ENCODE measurements around the gene PDE12. TPM values are rescaled to one million over a fixed set of nuclear protein-coding genes. Genes with fewer than 3 reads are reported as not detected.
"Not testable (repeated sequence)": the region's sequence is repeated elsewhere in the genome, so short reads cannot be mapped to it uniquely, and the experiment has no call there.

PDE12 gene
- total RNA-seq, 2 donors from 2014 or later, result 19.8 to 24.6 TPM

DNA sequence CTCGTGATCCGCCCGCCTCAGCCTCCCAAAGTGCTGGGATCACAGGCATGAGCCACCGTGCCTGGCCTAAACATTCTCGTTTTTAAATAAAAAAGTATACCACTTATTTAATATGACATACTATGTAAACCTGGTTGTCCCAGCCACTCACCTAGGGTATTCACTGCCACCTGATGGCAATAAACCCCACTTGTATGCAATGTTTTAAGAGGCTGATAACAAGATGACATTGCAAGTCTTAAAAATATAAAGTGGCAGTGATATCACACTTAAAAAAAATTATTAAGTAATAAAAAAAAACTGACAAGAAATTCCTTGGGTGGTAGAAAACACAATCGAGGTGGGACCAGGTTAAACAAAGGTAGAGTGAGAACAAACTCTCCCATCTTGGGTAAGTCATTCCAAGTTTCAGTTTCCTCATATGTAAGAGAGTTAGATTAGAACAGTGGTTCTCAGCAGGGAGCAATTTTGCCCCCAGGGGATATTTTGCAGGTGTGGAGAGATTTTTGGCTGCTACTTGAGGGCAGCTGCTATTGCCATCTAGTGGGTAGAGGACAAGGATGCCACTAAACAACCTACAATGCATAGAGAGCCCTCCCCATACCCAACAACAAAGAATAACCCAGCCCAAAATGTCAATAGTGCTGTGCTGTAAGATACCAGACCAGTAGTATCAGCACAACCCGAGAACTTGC is 26.5 kb downstream of the PDE12 start:
- ATAC-seq (peak; percentile 72), DNase-seq (no peak)
- intact Hi-C loops (cut with DNase I, micrococcal nuclease), result no loop called here

DNA sequence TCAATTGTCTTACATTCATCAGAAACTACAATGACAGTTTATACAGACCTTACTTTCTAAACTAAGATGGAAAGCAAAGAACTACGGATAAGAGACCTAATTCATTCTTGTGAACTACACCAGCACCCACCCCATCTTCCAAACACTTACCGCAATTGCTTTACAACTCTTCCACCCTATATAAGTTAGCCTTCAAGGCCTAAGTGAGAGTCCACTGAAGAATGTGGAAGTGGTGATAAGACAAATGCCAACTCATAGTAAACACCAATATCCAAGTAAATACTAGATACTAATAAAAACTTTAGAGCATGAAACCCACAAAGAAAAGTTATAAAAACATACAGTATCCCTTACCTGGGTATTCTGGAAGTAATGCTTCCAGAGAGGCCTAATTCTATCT is 27.5 kb downstream of the PDE12 start:
- ATAC-seq, result peak; percentile 77
- intact Hi-C loops (cut with DNase I, micrococcal nuclease), result no loop called here
- DNase-seq, result no peak

- DNase-seq, result no peak
- no peak for ATAC-seq
- intact Hi-C loops (cut with DNase I, micrococcal nuclease), result no loop called here
Observed at GRCh38 chr3:57586778-57587177, 30.7 kb downstream of the PDE12 start.

- ATAC-seq (no peak), DNase-seq (no peak)
- intact Hi-C loops (cut with DNase I, micrococcal nuclease), result no loop called here
Observed at GRCh38 chr3:57587905-57588304, 31.8 kb downstream of the PDE12 start.

DNA sequence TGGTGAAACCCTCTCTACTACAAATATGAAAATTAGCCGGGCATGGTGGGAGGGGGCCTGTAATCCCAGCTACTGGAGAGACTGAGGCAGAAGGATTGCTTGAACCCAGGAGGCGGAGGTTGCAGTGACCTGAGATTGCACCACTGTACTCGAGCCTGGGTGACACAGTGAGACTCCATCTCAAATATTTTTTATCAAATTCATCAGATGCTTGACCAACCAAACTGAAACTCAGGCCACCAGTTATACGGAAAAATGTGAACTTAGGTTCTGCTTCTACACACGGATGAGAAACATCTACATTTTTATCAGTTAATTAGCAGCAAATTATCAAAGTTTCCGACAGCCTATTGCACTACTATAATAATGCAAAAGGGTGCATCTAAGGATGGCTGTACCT is 36.2 kb downstream of the PDE12 start:
- DNase-seq (no peak), ATAC-seq (no peak)
- intact Hi-C loops (cut with DNase I, micrococcal nuclease), result no loop called here

- DNase-seq (no peak), ATAC-seq (no peak)
- intact Hi-C loops (cut with DNase I, micrococcal nuclease), result no loop called here
Observed at GRCh38 chr3:57594144-57594543, 38.1 kb downstream of the PDE12 start.

DNA sequence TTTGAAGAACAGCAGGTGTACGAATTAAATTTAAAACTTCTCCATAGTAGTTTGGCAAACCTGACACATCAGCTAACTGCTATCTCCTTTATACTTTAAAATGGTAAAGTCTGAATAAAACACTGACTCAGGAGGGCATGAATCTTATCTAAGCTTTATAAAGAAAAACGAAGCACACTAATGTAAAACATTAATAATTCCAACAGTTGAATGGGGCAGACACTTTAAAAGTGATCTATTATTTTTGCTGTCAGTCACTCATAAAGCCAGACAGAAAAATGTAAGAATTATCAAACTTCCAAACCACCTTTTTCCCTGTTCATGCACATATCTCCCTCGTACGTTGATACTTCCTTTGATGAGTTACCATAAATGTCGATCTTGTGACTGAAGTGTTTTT is 38.5 kb downstream of the PDE12 start:
- DNase-seq (no peak), ATAC-seq (no peak)
- intact Hi-C loops (cut with DNase I, micrococcal nuclease), result no loop called here

- intact Hi-C loops (cut with DNase I, micrococcal nuclease), result no loop called here
- DNase-seq (peak; percentile 76 to 84), ATAC-seq (peak; percentile 61)
Observed at GRCh38 chr3:57596495-57597126, 40.5 kb downstream of the PDE12 start.

GRCh38 chr3:57597127-57597923 is 41.3 kb downstream of the PDE12 start, which contains the start of gene ARF4:
Gene ARF4, minus strand, starts transcription at chr3:57597344. Its CDS starts 204 bp downstream, at chr3:57597140.
- peak; percentile 84 for ATAC-seq
- peak; percentile 99 for DNase-seq
- intact Hi-C loops (cut with DNase I, micrococcal nuclease), result no loop called here

DNA sequence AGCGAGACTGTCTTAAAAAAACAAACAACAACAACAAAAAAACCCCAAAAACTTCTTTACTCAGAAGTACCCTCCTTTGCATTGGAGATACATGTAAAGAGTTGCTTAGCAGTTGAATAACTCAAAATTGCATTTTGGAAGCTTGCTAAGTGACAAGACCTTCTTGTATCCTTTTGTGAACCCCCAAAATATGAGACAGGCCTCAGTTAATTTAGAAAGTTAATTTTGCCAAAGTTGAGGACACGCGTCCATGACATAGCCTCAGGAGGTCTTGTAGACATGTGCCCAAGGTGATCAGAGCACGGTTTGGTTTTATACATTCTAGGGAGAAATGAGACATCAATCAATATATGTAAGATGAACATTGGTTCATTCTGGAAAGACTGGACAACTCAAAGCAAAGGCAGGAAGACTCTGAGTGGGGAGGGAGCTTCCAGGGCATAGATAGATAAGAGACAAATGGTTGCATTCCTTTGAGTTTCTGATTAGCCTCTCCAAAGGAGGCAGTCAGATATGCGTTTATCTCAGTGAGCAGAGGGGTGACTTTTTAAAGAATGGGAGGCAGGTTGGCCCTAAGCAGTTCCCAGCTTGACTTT is 42.8 kb downstream of the PDE12 start:
- DNase-seq (no peak), ATAC-seq (no peak)
- intact Hi-C loops (cut with DNase I, micrococcal nuclease), result no loop called here

GRCh38 chr3:57600195-57600594 is 44.1 kb downstream of the PDE12 start:
- DNase-seq (no peak), ATAC-seq (no peak)
- intact Hi-C loops (cut with DNase I, micrococcal nuclease), result no loop called here

DNA sequence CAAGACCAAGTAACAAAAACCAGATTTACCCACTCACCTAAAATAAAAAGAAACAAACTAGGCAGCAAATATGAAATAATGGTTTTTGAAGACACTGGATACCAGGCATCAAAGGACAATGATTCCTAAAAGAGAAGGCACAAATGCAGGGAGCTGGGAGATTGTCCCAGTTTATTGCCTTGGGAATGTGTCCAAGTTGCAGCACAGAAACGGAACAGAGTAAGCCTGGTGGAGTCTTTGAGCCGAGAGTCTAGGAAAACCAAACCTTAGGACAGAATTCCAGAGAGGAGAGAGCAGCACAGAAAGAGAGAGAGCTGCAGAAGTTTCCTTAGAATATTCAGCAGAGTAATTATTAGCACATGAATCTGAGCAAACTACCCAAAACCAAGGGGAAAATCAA is 48.9 kb downstream of the PDE12 start:
- DNase-seq (no peak), ATAC-seq (peak; percentile 89)
- intact Hi-C loops (cut with DNase I, micrococcal nuclease), result no loop called here

GRCh38 chr3:57605683-57606082 is 49.6 kb downstream of the PDE12 start:
- DNase-seq, result no peak
- ATAC-seq, result no peak
- intact Hi-C loops (cut with DNase I, micrococcal nuclease), result no loop called here

GRCh38 chr3:57611870-57612269 is 55.8 kb downstream of the PDE12 start:
- ATAC-seq; DNase-seq; intact Hi-C loops (cut with DNase I, micrococcal nuclease): not testable (repeated sequence)

DNA sequence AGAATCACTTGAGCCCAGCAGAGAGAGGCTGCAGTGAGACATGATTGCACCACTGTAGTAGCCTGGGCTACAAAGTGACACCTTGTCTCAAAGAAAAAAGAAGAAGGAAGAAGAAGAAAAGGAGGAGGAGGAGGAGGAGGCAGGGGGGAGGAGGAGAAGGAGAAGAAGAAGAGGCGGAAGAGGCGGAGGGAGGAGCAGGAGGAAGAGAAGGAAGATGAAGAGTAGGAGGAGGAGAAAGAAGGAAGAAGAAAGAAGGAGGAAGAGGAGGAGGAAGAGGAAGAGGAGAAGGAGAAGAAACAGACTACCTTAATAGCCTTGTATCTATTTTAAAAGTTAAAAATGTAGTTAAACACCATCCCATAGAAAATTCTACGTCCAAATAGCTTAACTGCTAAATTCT is 60.2 kb downstream of the PDE12 start:
- intact Hi-C loops (cut with DNase I, micrococcal nuclease), result no loop called here
- ATAC-seq, result no peak
- DNase-seq, result no peak

Other genes with a start within 250 kb of the PDE12 start
- under 1 TPM; 0.09 to 0.17 TPM for gene DNAH12, start 11.9 kb upstream of the PDE12 start, total RNA-seq
- 100 to 1,000 TPM; 148 to 159 TPM for gene ARF4, start 41.1 kb downstream of the PDE12 start, total RNA-seq
- gene DENND6A, start 136.8 kb downstream of the PDE12 start, total RNA-seq, result 10 to 100 TPM; 15.4 to 16.0 TPM
- gene SLMAP, start 200.0 kb downstream of the PDE12 start, total RNA-seq, result 100 to 1,000 TPM in 1 of 2 donors, 10 to 100 TPM in 1; 75.7 to 114 TPM

All from left colon (tissue), 2 donors.